Stimulated activated CD8-positive, alpha-beta memory T cell treated with anti-CD3 and anti-CD28 coated beads, Interleukin-12 subunit alpha, Interleukin-12 subunit beta, amount 100 ng/mL, for 24 hours (primary cell): ENCODE results near the gene SETD2.
"Not testable (repeated sequence)": the region's sequence is repeated elsewhere in the genome, so short reads cannot be mapped to it uniquely, and the experiment has no call there.

Experiments used
- DNase-seq: peaks from one replicate; pipeline ENCODE4 v3.0.0-alpha.2; 2020; ENCODE audit errors: extremely low read depth

The SETD2 gene, protein sequence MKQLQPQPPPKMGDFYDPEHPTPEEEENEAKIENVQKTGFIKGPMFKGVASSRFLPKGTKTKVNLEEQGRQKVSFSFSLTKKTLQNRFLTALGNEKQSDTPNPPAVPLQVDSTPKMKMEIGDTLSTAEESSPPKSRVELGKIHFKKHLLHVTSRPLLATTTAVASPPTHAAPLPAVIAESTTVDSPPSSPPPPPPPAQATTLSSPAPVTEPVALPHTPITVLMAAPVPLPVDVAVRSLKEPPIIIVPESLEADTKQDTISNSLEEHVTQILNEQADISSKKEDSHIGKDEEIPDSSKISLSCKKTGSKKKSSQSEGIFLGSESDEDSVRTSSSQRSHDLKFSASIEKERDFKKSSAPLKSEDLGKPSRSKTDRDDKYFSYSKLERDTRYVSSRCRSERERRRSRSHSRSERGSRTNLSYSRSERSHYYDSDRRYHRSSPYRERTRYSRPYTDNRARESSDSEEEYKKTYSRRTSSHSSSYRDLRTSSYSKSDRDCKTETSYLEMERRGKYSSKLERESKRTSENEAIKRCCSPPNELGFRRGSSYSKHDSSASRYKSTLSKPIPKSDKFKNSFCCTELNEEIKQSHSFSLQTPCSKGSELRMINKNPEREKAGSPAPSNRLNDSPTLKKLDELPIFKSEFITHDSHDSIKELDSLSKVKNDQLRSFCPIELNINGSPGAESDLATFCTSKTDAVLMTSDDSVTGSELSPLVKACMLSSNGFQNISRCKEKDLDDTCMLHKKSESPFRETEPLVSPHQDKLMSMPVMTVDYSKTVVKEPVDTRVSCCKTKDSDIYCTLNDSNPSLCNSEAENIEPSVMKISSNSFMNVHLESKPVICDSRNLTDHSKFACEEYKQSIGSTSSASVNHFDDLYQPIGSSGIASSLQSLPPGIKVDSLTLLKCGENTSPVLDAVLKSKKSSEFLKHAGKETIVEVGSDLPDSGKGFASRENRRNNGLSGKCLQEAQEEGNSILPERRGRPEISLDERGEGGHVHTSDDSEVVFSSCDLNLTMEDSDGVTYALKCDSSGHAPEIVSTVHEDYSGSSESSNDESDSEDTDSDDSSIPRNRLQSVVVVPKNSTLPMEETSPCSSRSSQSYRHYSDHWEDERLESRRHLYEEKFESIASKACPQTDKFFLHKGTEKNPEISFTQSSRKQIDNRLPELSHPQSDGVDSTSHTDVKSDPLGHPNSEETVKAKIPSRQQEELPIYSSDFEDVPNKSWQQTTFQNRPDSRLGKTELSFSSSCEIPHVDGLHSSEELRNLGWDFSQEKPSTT (N-terminal part only)

DNA sequence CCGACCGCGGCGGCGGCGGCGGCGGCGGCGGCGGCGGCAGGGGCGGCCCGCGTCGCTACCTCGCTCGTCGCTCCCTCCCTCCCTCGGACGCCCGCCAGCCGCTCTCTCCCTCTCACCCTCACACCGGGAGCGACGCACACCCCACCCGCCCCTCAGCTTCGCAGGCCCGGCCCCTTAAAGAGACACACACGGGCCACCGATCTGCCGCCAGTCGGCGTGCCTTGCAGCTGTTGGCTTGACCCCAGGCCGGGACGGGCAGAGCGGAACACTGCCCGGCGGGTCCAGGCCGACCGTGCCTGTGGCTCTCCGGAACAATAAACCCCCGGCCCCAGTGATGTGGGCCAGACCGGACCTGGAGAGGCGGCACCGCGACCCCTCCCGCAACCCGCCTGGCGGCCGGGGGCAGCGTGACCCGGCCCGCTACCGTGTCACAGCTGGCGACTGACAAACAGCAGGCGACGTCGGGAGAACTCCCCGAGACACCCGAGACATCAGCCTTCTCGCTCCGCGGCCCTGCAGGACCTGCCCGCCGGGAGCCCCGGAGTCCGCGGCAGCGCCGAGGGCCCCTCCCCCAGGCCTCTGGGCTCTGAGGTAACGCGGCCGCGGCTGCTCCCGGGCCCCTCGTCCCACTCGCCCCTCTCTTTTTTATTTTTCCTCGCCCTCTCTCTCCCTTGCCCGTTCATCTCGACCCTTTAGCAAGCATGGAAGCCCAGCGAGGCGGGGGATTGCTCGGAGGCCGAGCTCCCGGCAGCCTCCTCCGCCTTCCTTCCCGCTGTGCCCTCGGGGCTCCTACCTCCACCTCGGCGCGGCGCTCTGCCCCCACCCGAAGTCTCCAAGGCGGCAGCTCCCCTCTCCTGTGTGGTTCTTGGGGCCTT, at the start of gene SETD2:
Gene SETD2, minus strand, starts transcription at position 107 of the 875 bp plus-strand sequence. CDS start 189 bp downstream, outside the sequence.
- DNase-seq, result peak; percentile 78

DNA sequence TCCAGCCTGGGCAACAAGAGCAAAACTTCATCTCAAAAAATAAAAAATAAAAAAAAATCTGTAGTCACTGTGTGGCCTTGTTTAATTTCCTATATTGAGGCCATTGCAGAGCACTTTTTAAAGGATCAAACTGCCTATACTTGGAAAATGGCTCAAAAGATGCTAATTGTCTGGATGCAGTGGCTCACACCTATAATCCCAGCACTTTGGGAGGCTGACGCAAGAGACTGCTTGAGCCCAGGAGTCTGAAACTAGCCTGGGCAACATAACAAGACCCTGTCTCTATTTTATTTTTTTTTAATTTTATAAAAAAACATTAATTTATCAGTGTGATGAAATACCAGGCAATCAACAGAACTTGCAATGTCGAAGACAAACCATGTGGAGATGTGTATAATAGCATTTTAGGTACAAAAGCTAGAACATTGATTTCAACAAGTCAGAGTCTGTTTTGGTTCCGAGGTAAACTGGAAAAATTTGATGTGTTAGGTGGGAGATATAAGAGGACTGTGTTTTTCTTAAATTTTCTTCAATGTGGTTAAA, 47.0 kb upstream of the SETD2 start:
- DNase-seq, result no peak

GRCh38 chr3:47206022-47206421, 42.1 kb upstream of the SETD2 start:
- not testable (repeated sequence) for DNase-seq

DNA sequence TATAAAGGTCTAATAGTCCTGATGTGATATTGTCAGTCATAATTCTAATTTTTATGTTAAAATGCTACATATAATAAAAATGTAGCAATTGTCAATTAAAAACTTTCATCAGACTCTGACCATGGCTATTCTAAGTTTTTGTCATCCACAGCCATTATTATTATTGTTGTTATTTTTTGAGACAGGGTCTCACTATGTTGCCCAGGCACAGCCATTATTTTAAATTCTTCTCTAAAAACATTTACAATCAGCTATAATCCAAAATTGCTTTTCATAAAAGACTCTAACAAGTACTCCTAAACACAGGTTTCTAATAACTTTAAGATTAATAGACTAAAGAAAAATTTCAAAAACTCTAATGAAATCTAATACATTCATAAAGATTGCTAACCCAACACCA, 41.0 kb upstream of the SETD2 start:
- DNase-seq, result no peak

DNA sequence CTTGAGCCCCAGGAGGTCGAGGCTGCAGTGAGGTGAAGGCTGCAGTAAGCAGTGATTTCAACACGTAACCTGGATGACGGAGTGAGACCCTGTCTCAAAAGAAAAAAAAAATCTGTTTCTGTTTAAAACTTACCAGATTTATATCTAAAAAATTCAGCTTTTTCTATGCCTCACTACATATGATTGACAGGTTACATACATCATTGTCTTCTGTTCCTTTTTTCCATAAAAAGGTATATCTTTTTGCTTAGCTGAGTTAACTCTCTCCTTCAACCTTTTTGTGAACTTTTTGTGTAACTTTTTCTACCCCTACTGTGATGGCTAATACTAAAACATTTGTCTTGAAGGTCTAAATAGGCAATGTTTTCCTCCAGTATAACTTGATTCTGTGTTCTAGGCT, 38.6 kb upstream of the SETD2 start:
- no peak for DNase-seq

- DNase-seq, result no peak
Measured at GRCh38 chr3:47197287-47197686, 33.4 kb upstream of the SETD2 start.

- DNase-seq, result no peak
Measured at GRCh38 chr3:47194994-47195393, 31.1 kb upstream of the SETD2 start.

DNA sequence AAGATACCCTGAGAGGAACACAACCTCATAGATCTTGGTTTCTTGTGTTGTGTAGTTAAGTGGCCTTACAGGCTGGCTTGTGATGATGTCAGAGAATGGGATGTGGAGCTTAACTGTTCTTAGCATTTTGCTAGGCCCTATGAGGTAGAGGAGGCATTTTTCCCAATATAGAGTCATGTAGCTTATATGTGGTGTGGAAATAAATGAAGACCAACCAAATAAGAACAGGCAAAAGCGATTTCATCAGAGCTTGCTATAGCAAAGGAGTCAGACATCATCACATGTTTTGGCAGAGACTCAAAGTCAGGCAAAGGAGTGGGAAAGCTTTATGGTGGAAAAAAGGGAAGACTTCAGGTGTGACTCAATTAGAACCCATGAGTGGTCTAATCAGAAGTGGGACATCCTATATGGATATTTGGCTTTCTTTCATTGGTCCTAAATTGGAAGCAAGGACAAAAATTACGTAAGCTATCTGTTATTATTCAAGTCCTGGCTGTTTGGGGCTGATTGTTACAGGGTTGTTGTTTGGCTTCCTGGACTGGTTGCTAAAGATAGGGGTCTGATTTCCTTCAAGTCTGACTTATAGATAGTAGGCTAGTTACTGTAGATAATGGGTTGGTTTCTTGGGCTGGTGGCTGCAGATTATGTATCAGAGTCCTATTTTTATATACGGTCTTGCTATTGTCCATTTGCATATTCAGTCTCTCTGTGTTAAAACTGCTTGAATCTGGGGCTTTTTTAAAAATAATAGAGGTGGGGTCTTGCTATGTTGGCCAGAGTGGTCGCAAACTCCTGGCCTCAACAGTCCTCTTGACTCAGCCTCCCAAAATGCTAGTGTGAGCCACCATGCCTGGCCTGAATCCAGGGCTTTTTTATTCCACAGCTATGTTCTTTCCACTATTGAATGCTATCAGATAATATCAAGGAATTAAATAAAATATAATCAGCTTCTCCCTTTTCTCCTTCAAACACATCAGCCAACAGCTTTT, 30.3 kb upstream of the SETD2 start:
- no peak for DNase-seq

- DNase-seq, result no peak
Measured at GRCh38 chr3:47186285-47186684, 22.4 kb upstream of the SETD2 start.

DNA sequence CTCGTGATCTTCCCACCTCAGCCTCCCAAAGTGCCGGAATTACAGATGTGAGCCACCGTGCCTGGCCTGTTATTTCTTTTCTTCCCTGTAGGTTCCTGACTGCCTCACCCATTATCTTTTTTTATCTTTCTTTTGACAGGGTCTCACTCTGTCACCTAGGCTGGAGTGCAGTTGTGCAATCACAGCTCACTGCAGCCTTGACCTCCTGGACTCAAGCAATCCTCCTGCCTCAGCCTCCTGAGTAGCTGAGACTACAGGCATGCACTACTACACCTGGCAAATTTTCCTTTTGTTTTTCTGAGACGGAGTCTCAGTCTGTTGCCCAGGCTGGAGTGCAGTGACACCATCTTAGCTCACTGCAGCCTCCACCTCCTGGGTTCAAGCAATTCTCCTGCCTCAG, 17.8 kb upstream of the SETD2 start:
- DNase-seq, result not testable (repeated sequence)

- not testable (repeated sequence) for DNase-seq
Measured at GRCh38 chr3:47180011-47180410, 16.1 kb upstream of the SETD2 start.

- DNase-seq, result no peak
Measured at GRCh38 chr3:47176582-47176981, 12.7 kb upstream of the SETD2 start.

GRCh38 chr3:47163169-47164006, 525 bp downstream of the SETD2 start:
- DNase-seq, result peak; percentile 16

DNA sequence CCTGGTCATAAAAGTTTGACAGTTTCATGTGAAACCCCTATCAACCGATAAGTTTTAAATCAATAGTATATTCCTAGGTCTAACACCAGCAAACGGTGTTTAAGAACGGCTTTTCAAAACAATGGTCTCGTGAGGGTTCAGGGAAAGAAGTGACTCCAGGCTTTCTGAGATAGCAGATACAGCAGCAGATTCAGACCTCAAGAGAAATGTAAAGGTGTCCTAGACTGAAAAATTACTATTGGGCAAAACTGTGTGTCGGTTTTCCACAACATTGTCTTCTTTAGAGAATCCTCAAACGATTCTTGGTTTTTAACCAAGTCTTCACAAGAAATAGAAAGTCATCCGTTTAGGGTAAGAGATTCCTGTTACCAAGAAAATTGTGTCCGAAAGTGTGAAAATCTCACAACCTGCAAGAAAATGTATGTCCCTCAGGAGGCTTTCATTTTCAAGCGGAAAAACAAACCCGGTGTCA, 1.2 kb downstream of the SETD2 start:
- DNase-seq, result no peak

GRCh38 chr3:47161983-47162696, 1.8 kb downstream of the SETD2 start:
- DNase-seq, result no peak

DNA sequence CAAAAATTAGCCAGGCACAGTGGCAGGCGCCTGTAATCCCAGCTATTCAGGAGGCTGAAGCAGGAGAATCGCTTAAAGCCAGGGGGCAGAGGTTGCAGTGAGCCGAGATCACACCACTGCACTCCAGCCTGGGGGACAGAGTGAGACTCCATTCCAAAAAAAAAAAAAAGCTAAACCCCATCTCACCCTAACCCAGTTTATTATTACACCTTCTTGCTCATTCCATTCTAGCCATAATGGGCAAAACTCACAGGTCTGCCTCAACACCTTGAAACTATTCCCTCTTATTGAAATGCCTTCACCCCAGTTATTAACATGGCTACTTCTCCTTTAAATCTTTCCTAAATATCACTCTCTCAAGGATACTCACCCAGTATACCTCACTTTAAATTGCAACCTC, 4.1 kb downstream of the SETD2 start:
- no peak for DNase-seq

- no peak for DNase-seq
Measured at GRCh38 chr3:47158208-47158607, 5.7 kb downstream of the SETD2 start.

DNA sequence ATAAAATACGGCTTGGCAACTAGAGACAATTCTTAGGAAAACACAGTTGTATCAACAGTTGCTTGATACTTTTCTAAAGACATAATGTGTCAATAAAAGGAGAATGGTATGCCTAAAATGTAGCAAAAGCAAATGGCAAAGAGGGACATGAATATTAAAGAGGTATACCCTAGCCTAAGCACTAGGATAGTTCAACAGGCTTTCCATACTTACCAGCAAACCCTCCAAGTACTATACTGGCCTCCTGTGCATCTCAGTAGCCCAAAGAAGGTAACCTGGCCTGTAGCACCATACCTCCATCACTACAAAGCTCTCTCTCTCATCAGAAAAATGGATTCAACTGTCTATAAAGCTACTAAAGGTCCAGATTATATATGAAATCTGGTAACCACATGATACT, 7.5 kb downstream of the SETD2 start:
- no peak for DNase-seq
